Measurements from ENCODE around the gene KLHDC7B. TPM values are rescaled to one million over a fixed set of nuclear protein-coding genes. Genes with fewer than 3 reads are reported as not detected.
"Not testable (repeated sequence)": the region's sequence is repeated elsewhere in the genome, so short reads cannot be mapped to it uniquely, and the experiment has no call there.

KLHDC7B gene
- total RNA-seq, 1 donor from 2014 or later, result 0.32 TPM

DNA sequence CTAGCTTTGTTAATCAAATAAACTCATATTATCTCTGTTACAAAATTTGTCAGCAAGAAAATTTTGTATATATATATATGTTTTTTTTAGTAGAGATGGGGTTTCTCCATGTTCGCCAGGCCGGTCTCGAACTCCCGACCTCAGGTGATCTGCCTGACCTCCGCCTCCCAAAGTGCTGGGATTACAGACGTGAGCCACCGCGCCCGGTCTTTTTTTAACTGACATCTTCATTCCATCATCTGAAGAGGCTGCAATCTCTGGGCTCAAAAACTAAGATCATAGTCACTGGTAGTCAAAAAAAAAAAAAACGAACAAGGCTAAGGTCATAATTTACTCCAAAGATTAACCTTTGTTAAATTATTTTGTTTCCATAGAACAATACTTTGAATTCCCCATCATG lies 5.3 kb upstream of the KLHDC7B start:
- peaks cover 6% of the 10 kb centered on the region for H3K4me1 Mint-ChIP-seq (ENCODE audit: low read depth, unreplicated experiment)
- DNase-seq (ENCODE audit: low read depth) (no peak), FAIRE-seq (no peak)
- TF ChIP-seq EZH2 (IDR thresholded peaks at IDR 0.05; ENCODE audit: insufficient read depth, low read length), result no peak
- TF ChIP-seq, protein P1, sequence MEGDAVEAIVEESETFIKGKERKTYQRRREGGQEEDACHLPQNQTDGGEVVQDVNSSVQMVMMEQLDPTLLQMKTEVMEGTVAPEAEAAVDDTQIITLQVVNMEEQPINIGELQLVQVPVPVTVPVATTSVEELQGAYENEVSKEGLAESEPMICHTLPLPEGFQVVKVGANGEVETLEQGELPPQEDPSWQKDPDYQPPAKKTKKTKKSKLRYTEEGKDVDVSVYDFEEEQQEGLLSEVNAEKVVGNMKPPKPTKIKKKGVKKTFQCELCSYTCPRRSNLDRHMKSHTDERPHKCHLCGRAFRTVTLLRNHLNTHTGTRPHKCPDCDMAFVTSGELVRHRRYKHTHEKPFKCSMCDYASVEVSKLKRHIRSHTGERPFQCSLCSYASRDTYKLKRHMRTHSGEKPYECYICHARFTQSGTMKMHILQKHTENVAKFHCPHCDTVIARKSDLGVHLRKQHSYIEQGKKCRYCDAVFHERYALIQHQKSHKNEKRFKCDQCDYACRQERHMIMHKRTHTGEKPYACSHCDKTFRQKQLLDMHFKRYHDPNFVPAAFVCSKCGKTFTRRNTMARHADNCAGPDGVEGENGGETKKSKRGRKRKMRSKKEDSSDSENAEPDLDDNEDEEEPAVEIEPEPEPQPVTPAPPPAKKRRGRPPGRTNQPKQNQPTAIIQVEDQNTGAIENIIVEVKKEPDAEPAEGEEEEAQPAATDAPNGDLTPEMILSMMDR (IDR thresholded peaks at IDR 0.05; ENCODE audit: insufficient read depth, low read depth, low read length), result no peak
- H3K9me3 Mint-ChIP-seq (ENCODE audit: unreplicated experiment), result no peaks in the 10 kb centered on the region
- H3K4me1 ChIP-seq (ENCODE audit: insufficient read depth, low read length), result peaks cover 3% of the 10 kb centered on the region
- no peak overlapping the region for H3K9ac ChIP-seq (ENCODE audit: low read length)
- H3K4me2 ChIP-seq (ENCODE audit: low read length), result no peak overlapping the region
- no peak overlapping the region for H3K4me3 ChIP-seq (ENCODE audit: insufficient read depth, low read depth, low read length)
- H3K9me3 ChIP-seq (ENCODE audit: insufficient read depth, low read depth, low read length), result no peaks in the 10 kb centered on the region
- H3K4me3 Mint-ChIP-seq (ENCODE audit: unreplicated experiment), result no peak overlapping the region
- no peak overlapping the region for H3K27ac ChIP-seq (ENCODE audit: low read depth, low read length)
- no peaks in the 10 kb centered on the region for H4K20me1 ChIP-seq (ENCODE audit: insufficient read depth, low read length)
- H2AFZ ChIP-seq (ENCODE audit: low read depth, low read length), result no peak overlapping the region
- peaks cover 4% of the 10 kb centered on the region for H3K27me3 ChIP-seq (ENCODE audit: insufficient read depth, low read length)
- no peaks in the 10 kb centered on the region for H3K36me3 ChIP-seq (ENCODE audit: insufficient read depth, low read length)
- H3K27me3 Mint-ChIP-seq (ENCODE audit: low read depth, unreplicated experiment), result peaks cover 16% of the 10 kb centered on the region
- no peak overlapping the region for H3K27ac Mint-ChIP-seq (ENCODE audit: unreplicated experiment)
- no peaks in the 10 kb centered on the region for H3K79me2 ChIP-seq (ENCODE audit: insufficient read depth, low read length)
- no peaks in the 10 kb centered on the region for H3K36me3 Mint-ChIP-seq (ENCODE audit: low read depth, unreplicated experiment)

DNA sequence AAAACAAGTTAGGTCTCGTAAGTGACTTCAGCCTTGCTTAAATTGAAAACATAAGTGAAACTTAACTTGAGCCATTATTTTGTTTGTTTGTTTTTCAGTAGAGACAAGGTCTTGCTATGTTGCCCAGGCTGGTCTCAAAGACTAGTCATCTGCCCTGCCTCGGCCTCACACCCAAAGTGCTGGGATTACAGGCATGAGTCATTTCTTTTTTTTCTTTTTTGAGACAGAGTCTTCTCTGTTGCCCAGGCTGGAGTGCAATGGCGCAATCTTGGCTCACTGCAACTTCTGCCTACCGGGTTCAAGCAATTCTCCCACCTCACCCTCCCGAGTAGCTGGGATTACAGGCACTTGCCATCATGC lies 4.1 kb upstream of the KLHDC7B start:
- DNase-seq (ENCODE audit: low read depth) (peak; percentile 47), FAIRE-seq (peak; percentile 20)
- H3K27ac Mint-ChIP-seq (ENCODE audit: unreplicated experiment); H3K9ac ChIP-seq (ENCODE audit: low read length); H3K79me2 ChIP-seq (ENCODE audit: insufficient read depth, low read length); H3K27ac ChIP-seq (ENCODE audit: low read depth, low read length); H3K9me3 ChIP-seq (ENCODE audit: insufficient read depth, low read depth, low read length); H3K4me1 ChIP-seq (ENCODE audit: insufficient read depth, low read length); H3K4me2 ChIP-seq (ENCODE audit: low read length); H3K36me3 ChIP-seq (ENCODE audit: insufficient read depth, low read length); H2AFZ ChIP-seq (ENCODE audit: low read depth, low read length); H3K36me3 Mint-ChIP-seq (ENCODE audit: low read depth, unreplicated experiment); H4K20me1 ChIP-seq (ENCODE audit: insufficient read depth, low read length); H3K4me3 Mint-ChIP-seq (ENCODE audit: unreplicated experiment); H3K4me1 Mint-ChIP-seq (ENCODE audit: low read depth, unreplicated experiment); H3K9me3 Mint-ChIP-seq (ENCODE audit: unreplicated experiment); H3K27me3 ChIP-seq (ENCODE audit: insufficient read depth, low read length); H3K4me3 ChIP-seq (ENCODE audit: insufficient read depth, low read depth, low read length): not testable (repeated sequence)
- H3K27me3 Mint-ChIP-seq (ENCODE audit: low read depth, unreplicated experiment), result peaks cover 14% of the 10 kb centered on the region

DNA sequence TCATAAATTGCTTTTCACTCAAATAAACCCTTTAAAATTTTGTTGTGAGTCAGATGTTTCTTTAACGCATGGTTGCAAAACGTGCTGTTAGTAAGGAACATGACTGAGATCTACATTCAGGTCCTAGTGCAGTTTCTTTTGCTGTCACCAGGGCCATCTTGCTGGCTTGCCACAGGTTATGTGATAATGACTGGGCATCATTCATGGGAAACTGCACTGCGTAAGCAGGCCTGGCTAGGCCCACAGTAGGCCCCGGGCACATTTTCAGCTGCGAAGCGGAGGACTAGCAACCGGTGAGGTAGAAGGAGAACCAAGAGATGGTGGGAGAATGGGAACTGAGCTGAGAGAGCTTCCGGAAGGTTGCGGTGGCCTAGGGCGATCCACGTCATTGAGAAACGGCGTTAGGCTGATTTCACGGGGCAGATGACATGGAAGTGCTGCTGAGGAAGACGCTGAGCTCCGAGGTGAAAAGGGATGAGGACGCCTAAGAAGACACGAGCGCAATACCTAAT lies 3.2 kb upstream of the KLHDC7B start:
- H3K36me3 Mint-ChIP-seq (ENCODE audit: low read depth, unreplicated experiment), result no peaks in the 10 kb centered on the region
- H3K27me3 Mint-ChIP-seq (ENCODE audit: low read depth, unreplicated experiment), result peaks cover 14% of the 10 kb centered on the region
- Histone ChIP-seq H3K4me2 (ENCODE audit: low read length) (no peak overlapping the region), H3K79me2 (ENCODE audit: insufficient read depth, low read length) (no peaks in the 10 kb centered on the region), H4K20me1 (ENCODE audit: insufficient read depth, low read length) (no peaks in the 10 kb centered on the region), H3K27me3 (ENCODE audit: insufficient read depth, low read length) (peaks cover 6% of the 10 kb centered on the region), H3K27ac (ENCODE audit: low read depth, low read length) (no peak overlapping the region), H3K9ac (ENCODE audit: low read length) (no peak overlapping the region), H2AFZ (ENCODE audit: low read depth, low read length) (no peak overlapping the region), H3K36me3 (ENCODE audit: insufficient read depth, low read length) (no peaks in the 10 kb centered on the region), H3K9me3 (ENCODE audit: insufficient read depth, low read depth, low read length) (no peaks in the 10 kb centered on the region), H3K4me1 (ENCODE audit: insufficient read depth, low read length) (peaks cover 3% of the 10 kb centered on the region), H3K4me3 (ENCODE audit: insufficient read depth, low read depth, low read length) (no peak overlapping the region)
- FAIRE-seq (no peak), DNase-seq (ENCODE audit: low read depth) (no peak)
- no peaks in the 10 kb centered on the region for H3K9me3 Mint-ChIP-seq (ENCODE audit: unreplicated experiment)
- no peak overlapping the region for H3K27ac Mint-ChIP-seq (ENCODE audit: unreplicated experiment)
- H3K4me3 Mint-ChIP-seq (ENCODE audit: unreplicated experiment), result no peak overlapping the region
- peaks cover 9% of the 10 kb centered on the region for H3K4me1 Mint-ChIP-seq (ENCODE audit: low read depth, unreplicated experiment)
- TF ChIP-seq EZH2 (IDR thresholded peaks at IDR 0.05; ENCODE audit: insufficient read depth, low read length), result no peak
- TF ChIP-seq, protein P1 (IDR thresholded peaks at IDR 0.05; ENCODE audit: insufficient read depth, low read depth, low read length), result no peak

All from astrocyte (in vitro differentiated cells and primary cell).